Activated CD8-positive, alpha-beta T cell treated with anti-CD3 and anti-CD28 coated beads, Interleukin-2, amount 10 ng/mL, durations not matched to agents 7 days and 5 days (primary cell): ENCODE data around the gene AK5. TPM values are rescaled to one million over a fixed set of nuclear protein-coding genes. Genes with fewer than 3 reads are reported as not detected.

Experiments
- ATAC-seq: fragments of 150-1000 bp; cut with Tn5 transposase; one replicate; pipeline ENCODE4 v1.10.0; 2021; ENCODE audit warnings: moderate library complexity
- CTCF ChIA-PET: fragments of 350-600 bp; sonication (Branson Sonifier 250); formaldehyde crosslinking; loops from one replicate; lab custom pipeline; 2021; ENCODE audit warnings: antibody characterized with exemption; lab: Charles Lee
- POLR2A ChIA-PET: fragments of 350-600 bp; sonication (Branson Sonifier 250); formaldehyde crosslinking; loops from one replicate; lab custom pipeline; 2021; ENCODE audit warnings: antibody characterized with exemption; lab: Charles Lee
- DNase-seq: peaks from one replicate; pipeline ENCODE4 v3.0.0-alpha.2; 2020
- H3K27ac Mint-ChIP-seq: one replicate; pipeline ENCODE4 v1.8.0; 2021; ENCODE audit warnings: mild to moderate bottlenecking, mixed read lengths
- H3K27me3 Mint-ChIP-seq: one replicate; pipeline ENCODE4 v1.8.0; 2021; ENCODE audit warnings: low read depth, mixed read lengths
- H3K36me3 Mint-ChIP-seq: one replicate; pipeline ENCODE4 v1.8.0; 2021; ENCODE audit warnings: low read depth, mixed read lengths
- H3K4me1 Mint-ChIP-seq: one replicate; pipeline ENCODE4 v1.8.0; 2021; ENCODE audit warnings: low read depth, mixed read lengths
- H3K4me3 Mint-ChIP-seq: one replicate; pipeline ENCODE4 v1.8.0; 2021; ENCODE audit warnings: mild to moderate bottlenecking, mixed read lengths
- H3K9me3 Mint-ChIP-seq: one replicate; pipeline ENCODE4 v1.8.0; 2022; ENCODE audit warnings: mixed read lengths; ENCODE audit not compliant: insufficient read depth
- total RNA-seq, 2 experiments: library from RNA; stranded (reverse); gene quantifications; one replicate each; pipeline ENCODE4 v1.2.3, GENCODE V29; 2021

The AK5 gene
- total RNA-seq, 2 experiments from 2014 or later: 0.73 to 1.2 TPM

- no peak for ATAC-seq
- peaks cover 15% of the 10 kb centered on the region for H3K4me1 Mint-ChIP-seq
- no peaks in the 10 kb centered on the region for H3K27me3 Mint-ChIP-seq
- H3K27ac Mint-ChIP-seq: no peak overlapping the region
- ChIA-PET CTCF (no interaction called here), POLR2A (no interaction called here)
- no peak overlapping the region for H3K4me3 Mint-ChIP-seq
- no peaks in the 10 kb centered on the region for H3K9me3 Mint-ChIP-seq
- H3K36me3 Mint-ChIP-seq: no peaks in the 10 kb centered on the region
- DNase-seq: no peak
Measured at GRCh38 chr1:77356136-77356535, 74.3 kb downstream of the AK5 start.

GRCh38 chr1:77360256-77360655, 78.4 kb downstream of the AK5 start:
- Mint-ChIP-seq H3K4me3 (no peak overlapping the region), H3K4me1 (no peaks in the 10 kb centered on the region), H3K36me3 (no peaks in the 10 kb centered on the region), H3K27ac (no peak overlapping the region), H3K9me3 (no peaks in the 10 kb centered on the region), H3K27me3 (no peaks in the 10 kb centered on the region)
- DNase-seq (no peak), ATAC-seq (no peak)
- POLR2A ChIA-PET: no interaction called here
- CTCF ChIA-PET: no interaction called here

GRCh38 chr1:77361621-77362020, 79.8 kb downstream of the AK5 start:
- ChIA-PET POLR2A (no interaction called here), CTCF (no interaction called here)
- no peaks in the 10 kb centered on the region for H3K36me3 Mint-ChIP-seq
- no peak overlapping the region for H3K27ac Mint-ChIP-seq
- H3K27me3 Mint-ChIP-seq: no peaks in the 10 kb centered on the region
- no peak for DNase-seq
- no peaks in the 10 kb centered on the region for H3K9me3 Mint-ChIP-seq
- H3K4me1 Mint-ChIP-seq: no peaks in the 10 kb centered on the region
- ATAC-seq: no peak
- no peak overlapping the region for H3K4me3 Mint-ChIP-seq

- H3K9me3 Mint-ChIP-seq: no peaks in the 10 kb centered on the region
- peaks cover 7% of the 10 kb centered on the region for H3K4me1 Mint-ChIP-seq
- ATAC-seq: no peak
- no peak overlapping the region for H3K27ac Mint-ChIP-seq
- no peaks in the 10 kb centered on the region for H3K36me3 Mint-ChIP-seq
- ChIA-PET CTCF (no interaction called here), POLR2A (no interaction called here)
- H3K4me3 Mint-ChIP-seq: no peak overlapping the region
- no peak for DNase-seq
- H3K27me3 Mint-ChIP-seq: no peaks in the 10 kb centered on the region
Measured at GRCh38 chr1:77370161-77370560, 88.3 kb downstream of the AK5 start.

- H3K36me3 Mint-ChIP-seq: no peaks in the 10 kb centered on the region
- POLR2A ChIA-PET: no interaction called here
- H3K4me3 Mint-ChIP-seq: no peak overlapping the region
- H3K9me3 Mint-ChIP-seq: no peaks in the 10 kb centered on the region
- CTCF ChIA-PET: interaction anchor here (0.6 kb wide), 1 partner anchor 162 kb away, joined by 4 read pairs; no protein-coding TSS in a partner anchor
- ATAC-seq (no peak), DNase-seq (no peak)
- H3K27me3 Mint-ChIP-seq: no peaks in the 10 kb centered on the region
- no peak overlapping the region for H3K27ac Mint-ChIP-seq
- peaks cover 7% of the 10 kb centered on the region for H3K4me1 Mint-ChIP-seq
Measured at GRCh38 chr1:77370583-77371306, 88.9 kb downstream of the AK5 start.

- H3K36me3 Mint-ChIP-seq: no peaks in the 10 kb centered on the region
- no peak overlapping the region for H3K4me3 Mint-ChIP-seq
- no peaks in the 10 kb centered on the region for H3K9me3 Mint-ChIP-seq
- ChIA-PET CTCF (interaction anchor here (0.6 kb wide), 1 partner anchor 162 kb away, joined by 4 read pairs; no protein-coding TSS in a partner anchor), POLR2A (no interaction called here)
- no peak for DNase-seq
- no peaks in the 10 kb centered on the region for H3K27me3 Mint-ChIP-seq
- H3K4me1 Mint-ChIP-seq: peaks cover 7% of the 10 kb centered on the region
- no peak overlapping the region for H3K27ac Mint-ChIP-seq
- ATAC-seq: no peak
Measured at GRCh38 chr1:77371396-77371795, 89.6 kb downstream of the AK5 start.

GRCh38 chr1:77373702-77374101, 91.9 kb downstream of the AK5 start:
- H3K36me3 Mint-ChIP-seq: no peaks in the 10 kb centered on the region
- no peaks in the 10 kb centered on the region for H3K27me3 Mint-ChIP-seq
- ChIA-PET POLR2A (no interaction called here), CTCF (no interaction called here)
- no peaks in the 10 kb centered on the region for H3K9me3 Mint-ChIP-seq
- no peak overlapping the region for H3K4me3 Mint-ChIP-seq
- H3K4me1 Mint-ChIP-seq: peaks cover 10% of the 10 kb centered on the region
- H3K27ac Mint-ChIP-seq: no peak overlapping the region
- DNase-seq (no peak), ATAC-seq (no peak)

- Mint-ChIP-seq H3K27ac (no peak overlapping the region), H3K36me3 (no peaks in the 10 kb centered on the region), H3K4me3 (no peak overlapping the region), H3K27me3 (no peaks in the 10 kb centered on the region), H3K9me3 (no peaks in the 10 kb centered on the region), H3K4me1 (peaks cover 16% of the 10 kb centered on the region)
- DNase-seq (no peak), ATAC-seq (no peak)
- ChIA-PET POLR2A (no interaction called here), CTCF (no interaction called here)
Measured at GRCh38 chr1:77375541-77375940, 93.7 kb downstream of the AK5 start.

GRCh38 chr1:77375990-77376389, 94.2 kb downstream of the AK5 start:
- DNase-seq: no peak
- no peak overlapping the region for H3K4me3 Mint-ChIP-seq
- ATAC-seq: no peak
- H3K9me3 Mint-ChIP-seq: no peaks in the 10 kb centered on the region
- ChIA-PET POLR2A (no interaction called here), CTCF (no interaction called here)
- H3K27ac Mint-ChIP-seq: no peak overlapping the region
- H3K27me3 Mint-ChIP-seq: no peaks in the 10 kb centered on the region
- H3K4me1 Mint-ChIP-seq: peaks cover 13% of the 10 kb centered on the region
- no peaks in the 10 kb centered on the region for H3K36me3 Mint-ChIP-seq

- peaks cover 9% of the 10 kb centered on the region for H3K4me1 Mint-ChIP-seq
- no peaks in the 10 kb centered on the region for H3K27me3 Mint-ChIP-seq
- no peak overlapping the region for H3K27ac Mint-ChIP-seq
- ChIA-PET POLR2A (no interaction called here), CTCF (no interaction called here)
- H3K4me3 Mint-ChIP-seq: no peak overlapping the region
- DNase-seq (no peak), ATAC-seq (peak; percentile 23)
- no peaks in the 10 kb centered on the region for H3K9me3 Mint-ChIP-seq
- no peaks in the 10 kb centered on the region for H3K36me3 Mint-ChIP-seq
Measured at GRCh38 chr1:77378723-77379535, 97.1 kb downstream of the AK5 start.

GRCh38 chr1:77382366-77382765, 100.5 kb downstream of the AK5 start:
- H3K4me1 Mint-ChIP-seq: peaks cover 9% of the 10 kb centered on the region
- no peak for DNase-seq
- no peak overlapping the region for H3K27ac Mint-ChIP-seq
- H3K36me3 Mint-ChIP-seq: no peaks in the 10 kb centered on the region
- no peaks in the 10 kb centered on the region for H3K27me3 Mint-ChIP-seq
- ChIA-PET POLR2A (no interaction called here), CTCF (no interaction called here)
- no peaks in the 10 kb centered on the region for H3K9me3 Mint-ChIP-seq
- no peak for ATAC-seq
- H3K4me3 Mint-ChIP-seq: no peak overlapping the region

- no peaks in the 10 kb centered on the region for H3K9me3 Mint-ChIP-seq
- no peaks in the 10 kb centered on the region for H3K27me3 Mint-ChIP-seq
- ATAC-seq (no peak), DNase-seq (no peak)
- peaks cover 11% of the 10 kb centered on the region for H3K4me1 Mint-ChIP-seq
- ChIA-PET POLR2A (no interaction called here), CTCF (no interaction called here)
- H3K4me3 Mint-ChIP-seq: no peak overlapping the region
- no peak overlapping the region for H3K27ac Mint-ChIP-seq
- H3K36me3 Mint-ChIP-seq: no peaks in the 10 kb centered on the region
Measured at GRCh38 chr1:77383236-77383635, 101.4 kb downstream of the AK5 start.
